Measurements from ENCODE around the gene SDHAF1.

GRCh38 chr19:36025541-36025940, 30.6 kb downstream of the SDHAF1 start:
- TF ChIP-seq CTCF (IDR thresholded peaks at IDR 0.05; ENCODE audit: control extremely low read depth in 1 of 3, insufficient read depth in 1 of 3, low read depth in 1 of 3, low read length in 3 of 3): no peak
- no peak for TF ChIP-seq SUZ12 (IDR thresholded peaks at IDR 0.05; ENCODE audit: low read length)
- TF ChIP-seq ZNF274 (IDR thresholded peaks at IDR 0.05; ENCODE audit: borderline replicate concordance, extremely low read depth, low read length): no peak
- TF ChIP-seq HDAC2 (IDR thresholded peaks at IDR 0.05; ENCODE audit: borderline replicate concordance in 1 of 2, low read depth in 2 of 2, low read length in 2 of 2): no peak
- no peak for TF ChIP-seq JUN (IDR thresholded peaks at IDR 0.05; ENCODE audit: low read depth, low read length)
- no peak for TF ChIP-seq MAX (IDR thresholded peaks at IDR 0.05)
- no peak for TF ChIP-seq POLR2AphosphoS5 (IDR thresholded peaks at IDR 0.05; ENCODE audit: low read depth, low read length)
- TF ChIP-seq YY1 (IDR thresholded peaks at IDR 0.05; ENCODE audit: low read depth, low read length): no peak
- TF ChIP-seq SIX5 (IDR thresholded peaks at IDR 0.05; ENCODE audit: low read depth, low read length): no peak
- TF ChIP-seq RBBP5 (IDR thresholded peaks at IDR 0.05; ENCODE audit: borderline replicate concordance, low read depth, low read length): no peak
- no peak for TF ChIP-seq CTBP2 (IDR thresholded peaks at IDR 0.05; ENCODE audit: borderline replicate concordance, insufficient read depth, insufficient read length, low read length)
- no peak for TF ChIP-seq SIN3A (conservative IDR thresholded peaks at IDR 0.05 in 1 of 2, IDR thresholded peaks at IDR 0.05 in 1 of 2; ENCODE audit: low read depth in 1 of 2, low read length in 2 of 2)
- no peak for TF ChIP-seq POLR2A (IDR thresholded peaks at IDR 0.05; ENCODE audit: control extremely low read depth in 1 of 2, low read depth in 2 of 2, low read length in 2 of 2)

Measured in H1 (cell line).